Measurements from ENCODE around the gene ADI1. TPM values are rescaled to one million over a fixed set of nuclear protein-coding genes. Genes with fewer than 3 reads are reported as not detected.

ADI1 gene
- total RNA-seq, 2 experiments from 2014 or later = 19.2 to 22.1 TPM

DNA sequence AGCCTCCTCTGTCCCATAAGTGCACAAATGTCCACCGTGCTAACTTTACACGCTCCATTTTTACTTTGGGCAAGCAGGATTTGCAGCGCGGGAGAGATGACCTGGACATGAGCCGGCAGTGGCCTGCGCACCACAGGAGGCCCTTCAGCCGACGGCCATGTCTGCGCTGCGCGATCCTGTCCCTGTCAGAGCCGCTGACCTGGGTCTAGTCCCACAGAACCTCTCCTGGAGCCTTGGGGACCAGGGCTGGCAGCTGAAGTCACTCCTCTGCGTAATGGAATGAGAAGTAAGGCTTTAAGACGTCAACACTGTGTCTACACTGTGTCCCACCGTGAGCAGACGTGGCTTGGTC is 29.6 kb downstream of the ADI1 start:
- Histone ChIP-seq H3K9me3 (ENCODE audit: low read length) (no peaks in the 10 kb centered on the region), H2AFZ (ENCODE audit: low read length) (no peak overlapping the region), H3K9me2 (ENCODE audit: insufficient read depth, low read length) (no peaks in the 10 kb centered on the region), H3K27ac (ENCODE audit: low read depth, low read length, poor library complexity, severe bottlenecking) (no peak overlapping the region), H3K79me2 (ENCODE audit: insufficient read depth, low read depth, low read length) (no peaks in the 10 kb centered on the region), H3K4me3 (ENCODE audit: low read depth, low read length, poor library complexity, severe bottlenecking) (no peak overlapping the region), H3K4me2 (ENCODE audit: low read length) (no peak overlapping the region), H4K20me1 (ENCODE audit: insufficient read depth, low read length) (no peaks in the 10 kb centered on the region), H3K4me1 (ENCODE audit: insufficient read depth, low read length, poor library complexity, severe bottlenecking) (peaks cover 4% of the 10 kb centered on the region), H3K36me3 (ENCODE audit: insufficient read depth, low read length) (no peaks in the 10 kb centered on the region)
- DNase-seq (ENCODE audit: low spot score) = no peak
- CTCF ChIA-PET (ENCODE audit: unreplicated experiment) = no interaction called here
- BruUV-seq (replicated peaks) = no TSS peak
- no peak for TF ChIP-seq EZH2phosphoT487 (IDR thresholded peaks at IDR 0.05; ENCODE audit: borderline replicate concordance, low read depth, low read length)
- TF ChIP-seq, protein P1, sequence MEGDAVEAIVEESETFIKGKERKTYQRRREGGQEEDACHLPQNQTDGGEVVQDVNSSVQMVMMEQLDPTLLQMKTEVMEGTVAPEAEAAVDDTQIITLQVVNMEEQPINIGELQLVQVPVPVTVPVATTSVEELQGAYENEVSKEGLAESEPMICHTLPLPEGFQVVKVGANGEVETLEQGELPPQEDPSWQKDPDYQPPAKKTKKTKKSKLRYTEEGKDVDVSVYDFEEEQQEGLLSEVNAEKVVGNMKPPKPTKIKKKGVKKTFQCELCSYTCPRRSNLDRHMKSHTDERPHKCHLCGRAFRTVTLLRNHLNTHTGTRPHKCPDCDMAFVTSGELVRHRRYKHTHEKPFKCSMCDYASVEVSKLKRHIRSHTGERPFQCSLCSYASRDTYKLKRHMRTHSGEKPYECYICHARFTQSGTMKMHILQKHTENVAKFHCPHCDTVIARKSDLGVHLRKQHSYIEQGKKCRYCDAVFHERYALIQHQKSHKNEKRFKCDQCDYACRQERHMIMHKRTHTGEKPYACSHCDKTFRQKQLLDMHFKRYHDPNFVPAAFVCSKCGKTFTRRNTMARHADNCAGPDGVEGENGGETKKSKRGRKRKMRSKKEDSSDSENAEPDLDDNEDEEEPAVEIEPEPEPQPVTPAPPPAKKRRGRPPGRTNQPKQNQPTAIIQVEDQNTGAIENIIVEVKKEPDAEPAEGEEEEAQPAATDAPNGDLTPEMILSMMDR (conservative IDR thresholded peaks at IDR 0.05; ENCODE audit: low read length) = no peak
- POLR2A ChIA-PET = no interaction called here
- intact Hi-C loops (cut with micrococcal nuclease; ENCODE audit: unreplicated experiment) = no loop called here

DNA sequence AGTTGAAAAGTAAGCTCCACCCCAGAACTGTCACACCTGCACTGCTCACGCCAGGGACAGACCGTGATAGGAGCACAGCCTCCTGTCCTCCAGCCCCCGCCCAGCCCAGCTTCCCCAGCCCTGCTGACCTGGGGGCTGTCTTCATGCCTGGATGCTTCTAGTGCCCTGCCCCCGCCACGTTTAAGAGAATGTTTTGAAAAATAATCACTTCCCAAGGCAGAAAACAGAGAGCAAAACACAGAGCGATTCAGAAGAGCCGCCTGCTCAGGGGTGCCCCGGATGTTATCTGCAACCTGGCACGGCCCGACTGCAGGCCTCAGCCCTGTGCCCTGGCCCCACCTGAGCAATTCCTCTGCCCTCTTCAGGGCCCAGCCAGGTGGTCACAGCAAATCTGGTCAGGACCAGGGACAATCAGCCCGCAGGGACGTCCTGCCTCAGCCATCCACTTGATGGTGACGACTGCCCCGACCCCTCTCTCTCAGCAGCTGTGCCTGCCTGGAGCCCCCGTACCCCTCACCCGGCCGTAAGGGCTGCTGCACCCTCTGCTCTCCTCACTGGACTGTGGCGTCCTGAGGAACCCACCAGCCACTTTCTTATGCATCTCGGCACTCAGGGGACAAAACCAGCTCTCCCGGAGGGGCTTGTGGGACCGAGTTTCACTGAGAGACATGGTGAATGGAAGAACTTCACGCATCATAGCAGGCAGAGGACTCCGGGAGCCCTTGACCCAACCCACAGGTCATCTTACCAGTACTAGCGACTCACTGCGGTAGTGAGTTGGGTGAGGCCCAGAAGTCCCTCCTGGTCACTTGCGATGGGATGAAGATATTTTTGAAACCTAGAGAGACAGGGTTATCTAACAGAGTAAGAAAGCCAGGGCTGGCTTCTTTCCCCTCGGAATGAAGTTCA is 30.2 kb downstream of the ADI1 start:
- TF ChIP-seq, protein P1 (conservative IDR thresholded peaks at IDR 0.05; ENCODE audit: low read length) = no peak
- TF ChIP-seq EZH2phosphoT487 (IDR thresholded peaks at IDR 0.05; ENCODE audit: borderline replicate concordance, low read depth, low read length) = no peak
- BruUV-seq (replicated peaks) = no TSS peak
- H2AFZ ChIP-seq (ENCODE audit: low read length) = no peak overlapping the region; the same call in 1 of the 2 replicates
- H4K20me1 ChIP-seq (ENCODE audit: insufficient read depth, low read length) = no peaks in the 10 kb centered on the region
- peak; percentile 34 for DNase-seq (ENCODE audit: low spot score)
- H3K27ac ChIP-seq (ENCODE audit: low read depth, low read length, poor library complexity, severe bottlenecking) = no peak overlapping the region
- H3K79me2 ChIP-seq (ENCODE audit: insufficient read depth, low read depth, low read length) = no peaks in the 10 kb centered on the region
- intact Hi-C loops (cut with micrococcal nuclease; ENCODE audit: unreplicated experiment) = no loop called here
- no peak overlapping the region for H3K4me3 ChIP-seq (ENCODE audit: low read depth, low read length, poor library complexity, severe bottlenecking)
- H3K36me3 ChIP-seq (ENCODE audit: insufficient read depth, low read length) = no peaks in the 10 kb centered on the region
- peak overlapping the region; percentile 57 for H3K4me2 ChIP-seq (ENCODE audit: low read length)
- ChIA-PET POLR2A (no interaction called here), CTCF (ENCODE audit: unreplicated experiment) (no interaction called here)
- H3K9me2 ChIP-seq (ENCODE audit: insufficient read depth, low read length) = no peaks in the 10 kb centered on the region
- H3K4me1 ChIP-seq (ENCODE audit: insufficient read depth, low read length, poor library complexity, severe bottlenecking) = peaks cover 4% of the 10 kb centered on the region
- H3K9me3 ChIP-seq (ENCODE audit: low read length) = no peaks in the 10 kb centered on the region

DNA sequence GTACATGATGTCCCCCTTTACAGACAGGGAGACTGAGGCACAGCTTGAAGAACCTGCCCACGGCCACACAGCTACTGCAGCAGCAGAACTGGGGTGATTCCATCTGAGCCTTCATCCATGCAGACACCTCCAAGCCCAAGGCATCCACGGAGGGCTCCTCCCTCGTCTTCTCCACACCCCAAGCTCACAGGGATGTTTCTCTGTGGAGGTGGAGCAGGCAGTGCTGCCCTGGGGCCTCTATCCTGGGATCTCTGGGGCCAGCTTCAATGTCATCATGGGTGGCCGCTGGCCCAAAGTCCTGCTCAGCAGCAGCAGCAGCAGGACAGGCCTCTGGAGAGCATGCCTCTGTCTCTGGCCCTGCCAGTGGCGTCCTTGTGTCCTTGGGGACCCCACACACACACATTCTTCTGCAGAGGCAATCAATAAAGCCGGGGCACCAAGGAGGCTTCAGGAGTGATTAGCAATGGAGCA is 31.2 kb downstream of the ADI1 start:
- Histone ChIP-seq H4K20me1 (ENCODE audit: insufficient read depth, low read length) (no peaks in the 10 kb centered on the region), H3K4me3 (ENCODE audit: low read depth, low read length, poor library complexity, severe bottlenecking) (no peak overlapping the region), H3K79me2 (ENCODE audit: insufficient read depth, low read depth, low read length) (no peaks in the 10 kb centered on the region), H3K36me3 (ENCODE audit: insufficient read depth, low read length) (no peaks in the 10 kb centered on the region), H3K9me2 (ENCODE audit: insufficient read depth, low read length) (no peaks in the 10 kb centered on the region), H3K4me1 (ENCODE audit: insufficient read depth, low read length, poor library complexity, severe bottlenecking) (peaks cover 4% of the 10 kb centered on the region), H3K9me3 (ENCODE audit: low read length) (no peaks in the 10 kb centered on the region), H3K4me2 (ENCODE audit: low read length) (no peak overlapping the region), H2AFZ (ENCODE audit: low read length) (no peak overlapping the region), H3K27ac (ENCODE audit: low read depth, low read length, poor library complexity, severe bottlenecking) (no peak overlapping the region)
- intact Hi-C loops (cut with micrococcal nuclease; ENCODE audit: unreplicated experiment) = no loop called here
- POLR2A ChIA-PET = no interaction called here
- TF ChIP-seq, protein P1 (conservative IDR thresholded peaks at IDR 0.05; ENCODE audit: low read length) = no peak
- no peak for TF ChIP-seq EZH2phosphoT487 (IDR thresholded peaks at IDR 0.05; ENCODE audit: borderline replicate concordance, low read depth, low read length)
- no TSS peak for BruUV-seq (replicated peaks)
- CTCF ChIA-PET (ENCODE audit: unreplicated experiment) = no interaction called here
- DNase-seq (ENCODE audit: low spot score) = no peak
